Islet precursor cell (in vitro differentiated cells): ENCODE measurements around the gene CFAP119.
"Not testable (repeated sequence)": the region's sequence is repeated elsewhere in the genome, so short reads cannot be mapped to it uniquely, and the experiment has no call there.

Source experiments
- DNase-seq: peaks from one replicate; pipeline ENCODE4 v3.0.0-alpha.2; 2018

The CFAP119 gene

DNA sequence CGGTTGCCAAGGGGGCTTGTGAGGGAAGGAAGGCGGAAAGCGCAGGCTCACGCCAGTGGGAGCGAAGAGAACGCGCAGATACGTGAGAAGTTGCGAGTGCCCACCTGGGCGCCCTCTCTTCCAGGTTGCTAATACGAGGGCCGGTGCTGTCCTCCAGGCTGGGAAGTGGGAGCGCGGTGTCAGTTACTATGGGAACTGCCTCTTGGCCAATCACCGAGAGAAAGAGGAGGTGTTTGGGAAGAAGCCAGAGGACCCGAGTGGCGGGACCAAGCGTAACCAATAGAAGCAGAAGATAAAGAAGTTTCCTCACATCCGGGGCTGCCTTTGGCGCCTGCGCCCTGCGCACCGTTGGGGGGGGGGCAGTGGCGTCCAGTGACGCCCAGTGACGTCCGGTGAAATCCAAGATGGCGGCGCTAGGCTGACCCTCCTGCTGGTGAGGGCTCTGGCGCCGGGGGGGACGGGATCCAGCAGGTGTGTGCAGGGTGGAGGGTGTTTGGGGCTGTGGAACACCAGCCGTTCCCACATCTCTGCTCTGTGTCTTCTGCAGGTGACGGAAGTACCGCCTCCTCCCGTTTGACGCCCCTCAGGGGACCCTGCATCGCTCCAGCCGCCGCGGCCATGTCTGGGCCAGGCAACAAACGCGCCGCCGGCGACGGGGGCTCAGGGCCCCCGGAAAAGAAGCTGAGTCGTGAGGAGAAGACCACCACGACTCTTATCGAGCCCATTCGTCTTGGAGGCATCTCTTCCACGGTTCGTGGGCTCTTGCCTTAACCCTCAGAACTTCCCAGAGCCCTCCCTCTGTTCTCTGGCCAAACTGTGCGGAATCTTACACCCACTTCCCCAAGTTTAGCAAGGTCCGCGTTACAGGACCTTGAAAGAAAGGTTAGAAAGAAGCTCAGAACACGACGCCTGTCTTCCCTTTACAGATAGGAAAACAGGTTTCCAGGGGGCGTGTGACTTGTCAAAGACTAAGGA, at the start of gene CFAP119, which contains the start of gene RNF40:
Gene CFAP119 (minus strand): TSS at position 135 of the 975 bp plus-strand sequence. CDS start 314 bp downstream, outside the sequence.
Gene RNF40 (plus strand): TSS at position 395 of the 975 bp plus-strand sequence. CDS start 224 bp downstream, at position 619.
- peak; percentile 99 for DNase-seq

GRCh38 chr16:30809675-30810074, 47.8 kb upstream of the CFAP119 start:
- not testable (repeated sequence) for DNase-seq

DNA sequence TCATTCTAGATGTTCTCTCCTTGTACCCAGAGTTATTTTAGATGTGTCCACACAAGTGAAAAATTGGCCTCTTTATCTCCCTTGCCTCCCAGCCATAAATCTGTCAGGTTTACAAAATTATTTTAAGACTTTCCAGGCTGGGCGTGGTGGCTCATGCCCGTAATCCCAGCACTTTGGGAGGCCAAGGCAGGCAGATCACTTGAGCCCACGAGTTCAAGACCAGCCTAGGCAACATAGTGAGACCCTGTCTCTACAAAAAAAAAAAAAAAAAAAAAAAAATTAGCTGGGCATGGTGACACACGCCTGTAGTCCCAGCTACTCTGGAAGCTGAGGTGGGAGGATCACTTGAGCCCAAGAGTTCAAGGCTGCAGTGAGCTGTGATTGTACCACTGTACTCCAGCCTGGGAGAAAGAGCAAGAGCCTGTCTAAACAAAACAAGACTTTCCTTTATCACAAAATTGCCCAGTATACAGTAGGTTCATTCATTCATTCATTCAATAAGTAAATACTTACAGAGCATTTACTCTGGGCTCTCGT, 47.1 kb upstream of the CFAP119 start:
- not testable (repeated sequence) for DNase-seq

DNA sequence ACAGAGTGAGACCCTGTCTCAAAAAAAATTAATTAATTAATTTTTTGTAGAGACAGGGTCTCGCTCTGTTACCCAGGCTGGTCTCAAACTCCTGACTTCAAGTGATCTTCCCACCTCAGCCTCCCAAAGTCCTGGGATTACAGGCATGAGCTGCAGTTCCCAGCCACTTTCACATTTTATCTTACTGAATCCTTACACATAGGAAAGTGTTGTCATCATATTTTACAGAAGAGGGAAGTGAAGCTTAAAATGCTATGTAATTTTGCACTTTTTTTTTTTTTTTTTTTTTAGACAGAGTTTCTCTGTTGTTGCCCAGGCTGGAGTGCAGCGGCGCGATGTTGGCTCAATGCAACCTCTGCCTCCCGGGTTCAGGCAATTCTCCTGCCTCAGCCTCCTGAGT, 46.3 kb upstream of the CFAP119 start:
- DNase-seq: no peak

DNA sequence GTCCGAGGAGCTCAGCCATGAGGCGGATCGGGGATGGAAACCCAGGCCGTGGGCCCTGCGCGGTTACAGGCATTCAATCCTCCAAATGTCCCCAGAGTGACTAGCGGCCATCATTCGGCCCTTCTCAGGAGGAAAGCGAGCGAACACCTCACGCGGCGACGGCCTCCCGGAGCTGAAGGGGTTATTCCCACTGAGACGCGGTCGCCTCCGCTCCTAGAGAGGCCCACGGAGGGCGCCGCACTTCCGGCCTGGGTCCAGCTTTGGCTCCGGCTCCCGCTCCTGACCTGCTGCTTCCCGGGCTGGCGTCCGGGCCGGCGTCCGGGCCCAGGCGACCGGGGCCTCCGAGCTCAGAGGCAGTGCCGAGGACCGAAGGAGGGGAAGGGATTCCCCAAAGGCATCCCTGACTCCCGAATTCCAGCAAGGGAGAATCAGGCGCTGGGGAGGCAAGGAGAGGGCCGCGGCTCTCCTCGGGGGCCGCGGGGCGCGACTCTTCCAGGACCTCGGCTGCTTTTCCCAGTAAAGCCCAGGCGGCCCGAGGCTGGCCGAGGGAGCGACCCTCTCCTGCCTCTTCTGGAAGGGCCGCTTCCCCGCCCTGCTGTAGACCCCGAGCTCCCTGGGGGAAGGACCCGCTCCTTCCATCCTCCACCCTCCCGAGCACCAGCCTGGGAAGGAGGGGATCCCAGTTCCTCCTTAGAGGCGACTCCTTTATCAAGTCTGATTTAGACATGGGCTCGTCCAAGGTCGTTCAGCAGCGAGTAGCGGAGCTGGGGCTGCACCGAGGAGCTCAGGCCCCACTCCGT, 43.7 kb upstream of the CFAP119 start:
- peak; percentile 90 for DNase-seq

DNA sequence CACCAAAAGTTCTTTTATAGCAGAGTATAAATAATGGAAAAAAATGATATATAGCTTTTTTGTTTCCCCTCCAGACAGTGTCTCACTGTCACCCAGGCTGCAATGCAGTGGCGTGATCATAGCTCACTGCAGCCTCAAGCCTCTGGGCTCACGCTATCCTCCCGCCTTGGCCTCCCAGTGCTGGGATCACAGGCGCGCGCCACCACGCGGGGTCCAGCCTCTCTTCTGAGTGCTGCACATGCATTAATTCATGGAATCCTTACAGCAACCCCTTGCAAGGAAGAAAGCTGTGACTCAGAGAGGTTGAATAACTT, 43.2 kb upstream of the CFAP119 start:
- DNase-seq: no peak

- no peak for DNase-seq
Measured at GRCh38 chr16:30802936-30803335, 41.1 kb upstream of the CFAP119 start.

GRCh38 chr16:30797670-30798309, 35.9 kb upstream of the CFAP119 start:
- no peak for DNase-seq

DNA sequence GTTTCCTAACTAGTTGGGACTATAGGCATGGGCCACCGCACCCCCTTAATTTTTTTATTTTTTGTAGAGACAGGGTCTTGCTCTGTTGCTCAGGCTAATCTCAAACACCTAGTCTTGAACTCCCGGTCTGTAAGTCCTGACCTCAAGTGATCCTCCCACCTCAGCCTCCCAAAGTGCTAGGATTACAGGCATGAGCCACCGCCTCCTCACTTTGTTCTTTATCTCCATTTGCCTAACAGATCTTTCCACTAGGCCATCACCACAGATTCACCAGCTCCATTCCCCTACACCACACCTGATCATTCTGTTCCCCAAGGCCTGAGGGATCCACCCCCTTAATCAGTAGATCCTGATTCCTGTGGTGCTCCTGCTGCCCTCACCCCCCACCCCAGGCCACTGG, 32.8 kb upstream of the CFAP119 start:
- DNase-seq: no peak

DNA sequence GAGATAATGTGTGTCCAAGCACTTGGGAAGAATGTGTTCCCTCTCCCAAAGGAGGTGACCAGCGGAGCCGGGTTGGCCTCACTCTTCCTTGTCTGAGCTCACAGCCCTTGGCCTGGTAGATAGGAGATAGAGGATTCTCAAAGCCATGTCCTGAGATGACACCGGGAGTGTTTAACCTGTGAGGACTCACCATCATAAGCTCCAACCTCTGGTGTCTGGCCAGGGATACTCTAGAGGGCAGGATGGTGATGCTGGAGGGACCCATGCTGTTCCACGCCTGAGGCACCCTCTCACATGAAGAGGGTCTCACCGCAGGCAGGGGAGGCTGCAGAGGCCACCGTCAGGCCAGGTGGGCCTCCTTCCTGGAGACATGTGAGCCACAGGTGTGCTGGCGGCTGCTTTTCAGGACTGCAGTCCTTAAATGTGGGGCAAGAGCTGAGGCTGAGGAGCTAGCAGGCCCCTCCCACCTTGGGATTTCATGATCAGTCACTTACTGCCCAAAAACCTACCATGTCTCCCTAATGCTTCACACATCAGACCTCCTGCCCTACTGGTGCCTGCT, 31.7 kb upstream of the CFAP119 start:
- no peak for DNase-seq

GRCh38 chr16:30787613-30788378, 25.9 kb upstream of the CFAP119 start:
- DNase-seq: no peak

DNA sequence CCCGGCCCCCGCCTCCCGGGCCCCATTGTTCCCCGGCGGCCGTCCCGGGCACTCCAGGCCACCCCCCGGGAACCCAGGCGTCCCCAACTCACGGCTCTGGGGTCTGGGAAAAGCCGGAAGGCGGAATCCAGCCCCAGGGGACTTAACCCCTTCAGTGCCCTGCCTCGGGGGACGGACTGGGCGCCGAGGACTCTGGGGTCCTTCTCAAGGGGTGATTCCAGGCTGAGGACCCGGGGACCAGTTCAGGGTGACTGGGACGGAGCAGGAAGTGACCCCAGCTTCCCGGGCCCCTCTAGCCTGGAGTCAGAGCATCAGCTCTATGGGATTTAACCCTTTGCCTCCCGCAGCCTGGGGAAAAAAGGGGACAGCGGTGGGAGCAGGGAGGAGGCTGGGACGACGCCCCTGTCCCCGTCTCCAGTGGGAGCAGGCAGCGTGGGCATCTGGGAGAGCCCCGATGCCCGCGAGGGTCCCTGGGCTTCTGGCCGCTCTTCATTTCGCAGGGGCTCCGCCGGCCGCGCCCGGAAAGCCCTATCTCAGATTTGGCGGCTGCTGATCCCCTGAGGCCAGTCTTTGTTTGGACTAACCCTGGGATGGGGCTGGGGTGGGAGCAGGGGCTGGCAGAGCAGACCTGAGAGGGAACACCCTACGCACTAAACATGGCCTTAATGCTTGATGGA, 25.2 kb upstream of the CFAP119 start, which contains the start of gene ZNF629:
Gene ZNF629 (minus strand): TSS at position 270 of the 677 bp plus-strand sequence. CDS start 2,723 bp downstream, outside the sequence.
- peak; percentile 79 for DNase-seq

DNA sequence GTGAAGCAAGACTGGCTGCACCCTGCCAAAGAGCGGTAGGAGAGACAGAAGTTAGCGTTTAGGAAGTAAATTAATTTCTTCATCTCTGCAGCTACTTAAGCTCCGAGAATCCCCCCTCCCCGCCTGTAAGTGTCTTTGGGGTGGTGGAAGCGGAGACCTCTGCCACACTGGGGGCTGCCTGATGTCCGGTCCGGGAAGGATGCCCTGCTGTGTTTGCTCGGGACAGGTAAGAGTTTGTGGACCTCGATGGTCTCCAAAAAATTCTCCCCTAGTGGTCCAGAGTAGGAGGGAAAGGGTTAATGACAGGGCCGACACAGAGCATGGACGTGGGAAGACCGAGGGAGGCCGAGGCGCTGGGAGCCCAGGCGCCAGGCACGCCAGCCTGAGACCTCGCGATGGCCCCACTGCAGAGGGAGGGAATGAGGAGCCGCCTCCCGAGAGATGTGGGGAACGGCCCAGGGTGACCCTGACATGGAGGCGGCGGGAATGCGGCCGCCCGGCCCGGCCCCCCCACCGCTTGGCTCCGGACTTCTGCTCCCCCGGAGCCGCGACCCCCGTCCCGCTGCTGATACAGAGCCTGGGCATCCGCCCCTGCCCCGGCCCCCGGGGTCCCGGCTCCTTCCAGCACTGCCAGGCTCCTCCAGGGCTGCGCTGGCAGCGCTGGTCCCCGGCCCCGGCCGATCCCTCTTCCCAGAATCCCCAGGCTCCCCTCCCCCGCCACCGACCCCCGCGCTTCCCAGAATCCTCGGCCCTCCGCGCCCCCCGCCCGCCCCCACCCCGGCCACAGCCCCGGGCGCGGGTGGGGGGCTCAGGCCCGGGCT, 24.5 kb upstream of the CFAP119 start:
- peak; percentile 75 for DNase-seq

DNA sequence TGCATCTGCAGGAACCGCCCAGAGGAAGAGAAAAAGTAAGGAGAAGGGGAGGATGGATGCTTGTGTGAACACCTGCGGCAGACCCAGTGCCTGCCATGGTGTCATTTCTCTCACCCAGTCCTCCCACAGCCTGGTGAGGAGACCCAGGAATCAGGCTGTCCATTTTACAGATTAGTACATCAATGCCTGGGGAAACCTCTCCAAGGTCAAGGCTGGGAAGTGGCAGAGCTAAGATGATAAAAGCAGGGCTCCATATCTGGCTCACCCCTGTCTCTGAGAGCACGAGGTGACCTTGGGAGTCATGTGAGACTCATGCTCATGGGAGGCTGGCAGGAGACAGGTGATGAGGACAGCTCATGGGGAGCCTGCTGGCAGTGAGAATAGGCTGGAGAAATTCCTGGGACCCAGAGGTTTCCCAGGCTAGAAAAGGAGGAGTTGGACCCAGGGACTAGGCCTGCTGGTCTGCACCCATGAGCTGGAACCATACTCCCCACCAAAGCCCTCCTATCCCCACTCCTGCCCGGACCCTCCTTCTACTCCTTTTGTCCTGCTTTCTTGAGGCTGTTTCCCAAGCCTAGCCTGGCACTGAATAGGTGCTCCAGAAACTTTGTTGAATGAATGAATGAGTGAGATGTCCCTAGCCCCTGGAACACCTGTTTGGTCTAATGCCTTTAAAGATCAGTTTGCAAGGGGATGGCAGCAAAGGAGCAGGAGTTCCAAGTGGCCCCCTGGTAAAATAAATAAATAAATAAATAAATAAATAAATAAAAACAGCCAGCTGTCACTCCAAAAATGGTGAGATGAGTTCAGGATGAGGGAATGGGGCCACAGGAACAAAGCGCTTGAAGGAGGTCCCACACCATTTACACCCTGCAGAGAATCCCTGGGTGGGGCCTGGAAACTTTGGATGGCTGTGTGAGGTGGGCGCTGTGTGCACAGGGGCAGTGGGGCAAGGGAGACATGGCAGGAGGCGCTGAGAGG, 23.6 kb upstream of the CFAP119 start:
- no peak for DNase-seq

GRCh38 chr16:30784215-30784614, 22.4 kb upstream of the CFAP119 start:
- DNase-seq: no peak

DNA sequence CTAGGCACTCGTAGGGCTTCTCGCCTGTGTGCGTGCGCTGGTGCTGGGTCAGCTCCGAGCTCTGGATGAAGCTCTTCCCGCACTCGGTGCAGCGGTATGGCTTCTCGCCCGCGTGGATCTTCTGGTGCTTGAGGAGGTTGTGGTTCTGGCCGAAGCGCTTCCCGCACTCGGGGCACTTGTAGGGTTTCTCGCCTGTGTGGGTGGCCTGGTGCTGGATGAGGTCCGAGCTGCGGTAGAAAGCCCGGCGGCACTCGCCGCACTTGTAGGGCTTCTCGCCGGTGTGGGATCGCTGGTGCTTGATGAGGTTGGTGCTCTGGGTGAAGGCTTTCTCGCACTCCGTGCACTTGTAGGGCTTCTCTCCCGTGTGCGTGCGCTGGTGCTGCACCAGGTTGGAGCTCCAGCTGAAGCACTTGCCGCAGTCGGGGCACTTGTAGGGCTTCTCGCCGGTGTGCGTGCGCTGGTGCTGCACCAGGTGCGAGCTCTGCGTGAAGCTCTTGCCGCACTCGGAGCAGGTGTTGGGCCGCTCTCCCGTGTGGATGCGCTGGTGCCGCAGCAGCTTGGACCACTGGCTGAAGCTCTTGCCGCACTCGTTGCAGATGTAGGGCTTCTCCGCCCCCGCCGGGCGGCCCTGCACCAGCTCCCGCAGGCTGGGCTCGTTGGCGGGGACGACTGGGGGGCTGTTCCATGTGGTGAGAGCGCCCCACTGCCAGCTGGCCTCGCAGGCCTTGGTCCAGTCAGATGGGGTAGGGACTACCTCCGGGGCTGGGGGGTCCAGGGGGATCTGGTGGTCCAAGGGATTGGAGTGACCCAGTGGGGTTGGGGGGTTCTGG, 21.6 kb upstream of the CFAP119 start:
- no peak for DNase-seq

- DNase-seq: no peak
Measured at GRCh38 chr16:30782486-30783279, 20.8 kb upstream of the CFAP119 start.
